WERI-Rb-1 (cell line): ENCODE data around the gene TVP23C.

ENCODE experiments used
- DNase-seq: peaks from one replicate; pipeline ENCODE4 v3.0.0-alpha.2; 2020
- H3K27ac ChIP-seq: fragments of 250-450 bp; sonication (Bioruptor Pico); 2 replicates; pipeline ENCODE4 v1.5.1; 2020; ENCODE audit warnings: mild to moderate bottlenecking, moderate library complexity
- H3K27me3 ChIP-seq: fragments of 250-450 bp; sonication (Bioruptor Pico); 2 replicates; pipeline ENCODE4 v1.5.1; 2021; ENCODE audit warnings: mild to moderate bottlenecking, low read depth, moderate library complexity; ENCODE audit not compliant: insufficient read depth, severe bottlenecking
- H3K36me3 ChIP-seq: fragments of 250-450 bp; sonication (Bioruptor Pico); 2 replicates; pipeline ENCODE4 v1.5.1; 2020; ENCODE audit warnings: mild to moderate bottlenecking, moderate library complexity
- H3K4me3 ChIP-seq: 2 replicates; pipeline ENCODE4 v1.5.1; 2011; ENCODE audit warnings: low read depth, mild to moderate bottlenecking, control low read depth, low read length
- H3K9me3 ChIP-seq: fragments of 250-450 bp; sonication (Bioruptor Pico); 2 replicates; pipeline ENCODE4 v1.5.1; 2021; ENCODE audit warnings: mild to moderate bottlenecking, moderate library complexity; ENCODE audit not compliant: severe bottlenecking
- TF ChIP-seq, protein P1 (sequence below): IDR thresholded peaks from 2 replicates; pipeline ENCODE4 v1.5.1; 2011; ENCODE audit warnings: low read depth, mild to moderate bottlenecking, control low read depth, inconsistent platforms, low read length

Gene TVP23C

DNA sequence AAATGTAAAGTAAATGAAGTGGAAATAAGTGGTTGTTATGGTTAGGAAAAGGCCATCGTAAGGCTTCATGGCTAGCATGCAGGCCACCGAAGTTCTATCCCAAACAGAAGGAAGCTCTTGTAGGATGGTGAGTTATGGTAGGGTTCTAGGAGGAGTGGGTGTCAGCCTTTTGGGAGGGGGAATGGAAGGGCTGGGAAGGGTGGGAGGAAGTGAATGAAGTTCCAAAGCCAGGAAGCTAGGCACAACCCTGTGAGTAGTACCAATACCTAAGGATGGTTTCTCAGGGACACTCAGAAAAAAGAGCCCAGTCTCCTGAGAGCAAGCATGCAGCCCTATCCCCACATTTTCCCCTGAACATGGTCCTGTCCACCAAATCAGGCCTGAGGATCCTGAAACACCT, 59.6 kb downstream of the TVP23C start:
- Histone ChIP-seq H3K4me3 (no peak overlapping the region), H3K36me3 (no peaks in the 10 kb centered on the region), H3K27me3 (no peaks in the 10 kb centered on the region), H3K9me3 (no peaks in the 10 kb centered on the region), H3K27ac (no peak overlapping the region)
- DNase-seq = no peak
- TF ChIP-seq, protein P1, sequence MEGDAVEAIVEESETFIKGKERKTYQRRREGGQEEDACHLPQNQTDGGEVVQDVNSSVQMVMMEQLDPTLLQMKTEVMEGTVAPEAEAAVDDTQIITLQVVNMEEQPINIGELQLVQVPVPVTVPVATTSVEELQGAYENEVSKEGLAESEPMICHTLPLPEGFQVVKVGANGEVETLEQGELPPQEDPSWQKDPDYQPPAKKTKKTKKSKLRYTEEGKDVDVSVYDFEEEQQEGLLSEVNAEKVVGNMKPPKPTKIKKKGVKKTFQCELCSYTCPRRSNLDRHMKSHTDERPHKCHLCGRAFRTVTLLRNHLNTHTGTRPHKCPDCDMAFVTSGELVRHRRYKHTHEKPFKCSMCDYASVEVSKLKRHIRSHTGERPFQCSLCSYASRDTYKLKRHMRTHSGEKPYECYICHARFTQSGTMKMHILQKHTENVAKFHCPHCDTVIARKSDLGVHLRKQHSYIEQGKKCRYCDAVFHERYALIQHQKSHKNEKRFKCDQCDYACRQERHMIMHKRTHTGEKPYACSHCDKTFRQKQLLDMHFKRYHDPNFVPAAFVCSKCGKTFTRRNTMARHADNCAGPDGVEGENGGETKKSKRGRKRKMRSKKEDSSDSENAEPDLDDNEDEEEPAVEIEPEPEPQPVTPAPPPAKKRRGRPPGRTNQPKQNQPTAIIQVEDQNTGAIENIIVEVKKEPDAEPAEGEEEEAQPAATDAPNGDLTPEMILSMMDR = no peak

DNA sequence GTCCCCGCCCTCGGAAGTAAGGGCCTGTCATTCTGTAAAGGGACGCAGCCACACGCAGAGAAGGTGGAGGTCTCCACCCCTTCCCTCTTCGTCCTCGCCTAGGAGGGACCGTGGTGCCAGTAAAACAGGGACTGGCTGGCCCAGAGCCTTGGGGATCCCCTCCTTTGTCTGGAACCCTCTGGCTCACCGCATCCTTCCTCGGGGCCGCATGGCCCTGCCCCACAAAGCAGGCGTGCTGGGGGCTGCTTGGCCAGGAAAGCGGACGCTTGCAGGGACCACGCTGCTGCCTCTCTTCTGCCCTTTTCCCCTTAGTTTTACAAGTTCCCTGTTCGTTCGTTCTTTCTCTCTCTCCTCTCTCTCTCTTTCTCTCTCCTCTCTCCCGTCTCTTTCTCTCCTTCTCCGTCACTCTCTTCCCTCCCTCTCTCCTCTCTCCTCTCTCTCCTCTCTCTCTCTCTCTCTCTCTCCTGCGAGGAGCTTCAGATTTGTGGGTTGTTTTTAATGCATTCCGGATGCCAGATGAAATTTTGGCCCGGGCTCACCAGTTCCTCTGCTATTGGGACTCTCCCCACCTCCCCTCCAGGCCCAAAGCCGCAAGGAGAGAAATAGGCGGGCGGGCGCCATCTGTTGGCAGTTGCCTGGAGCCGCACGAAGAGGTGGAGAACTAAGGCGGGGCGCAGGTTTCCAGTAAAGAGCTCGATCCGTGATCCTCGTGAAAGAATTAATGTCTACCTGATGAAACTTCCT, 60.7 kb downstream of the TVP23C start:
- Histone ChIP-seq H3K9me3 (no peaks in the 10 kb centered on the region), H3K27me3 (no peaks in the 10 kb centered on the region), H3K4me3 (no peak overlapping the region), H3K27ac (no peak overlapping the region), H3K36me3 (no peaks in the 10 kb centered on the region)
- DNase-seq = peak; percentile 79
- TF ChIP-seq, protein P1 = peak; percentile 76

DNA sequence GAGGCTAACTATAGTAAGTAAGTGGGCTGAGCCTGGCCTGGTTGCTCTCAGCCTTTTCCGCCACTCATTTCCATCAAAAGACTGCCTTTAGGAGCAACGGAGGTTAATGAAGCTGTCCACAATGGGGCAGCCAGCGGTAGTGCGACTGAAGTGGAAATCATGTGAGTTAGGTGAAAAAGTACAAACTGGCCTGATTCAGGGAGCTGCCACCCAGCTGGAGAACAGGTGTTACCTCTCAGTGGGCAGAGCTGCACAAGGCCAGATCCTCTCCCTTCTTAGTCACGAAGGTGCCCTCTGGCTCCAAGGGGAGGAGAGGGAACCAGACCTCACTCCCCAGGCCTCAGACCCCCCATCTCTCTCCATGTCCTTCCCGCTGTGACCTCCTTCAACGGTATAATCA, 61.5 kb downstream of the TVP23C start:
- no peak for DNase-seq
- no peak overlapping the region for H3K27ac ChIP-seq
- no peaks in the 10 kb centered on the region for H3K27me3 ChIP-seq
- H3K9me3 ChIP-seq = no peaks in the 10 kb centered on the region
- H3K4me3 ChIP-seq = no peak overlapping the region
- TF ChIP-seq, protein P1 = no peak
- no peaks in the 10 kb centered on the region for H3K36me3 ChIP-seq

DNA sequence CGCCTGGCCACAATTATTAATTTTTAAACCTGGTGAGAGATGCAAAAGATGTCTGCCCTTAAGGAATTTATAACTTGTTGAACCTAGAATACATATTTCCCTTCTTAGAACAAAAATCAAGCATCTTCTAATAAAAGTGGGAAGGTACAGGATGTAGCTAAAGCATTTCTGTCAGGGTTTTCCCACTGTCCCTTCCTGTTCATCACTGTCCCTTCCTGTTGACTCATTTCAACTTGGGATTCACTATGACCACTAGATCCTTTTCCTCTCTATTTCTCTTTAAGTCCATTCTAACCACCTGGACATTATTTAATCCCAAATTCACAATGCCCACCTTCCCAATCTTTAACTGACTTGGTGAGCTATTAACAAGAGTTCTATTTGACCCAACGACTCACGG, 62.0 kb downstream of the TVP23C start:
- no peaks in the 10 kb centered on the region for H3K9me3 ChIP-seq
- H3K36me3 ChIP-seq = no peaks in the 10 kb centered on the region
- no peaks in the 10 kb centered on the region for H3K27me3 ChIP-seq
- no peak for DNase-seq
- TF ChIP-seq, protein P1 = no peak
- H3K27ac ChIP-seq = no peak overlapping the region
- H3K4me3 ChIP-seq = no peak overlapping the region

DNA sequence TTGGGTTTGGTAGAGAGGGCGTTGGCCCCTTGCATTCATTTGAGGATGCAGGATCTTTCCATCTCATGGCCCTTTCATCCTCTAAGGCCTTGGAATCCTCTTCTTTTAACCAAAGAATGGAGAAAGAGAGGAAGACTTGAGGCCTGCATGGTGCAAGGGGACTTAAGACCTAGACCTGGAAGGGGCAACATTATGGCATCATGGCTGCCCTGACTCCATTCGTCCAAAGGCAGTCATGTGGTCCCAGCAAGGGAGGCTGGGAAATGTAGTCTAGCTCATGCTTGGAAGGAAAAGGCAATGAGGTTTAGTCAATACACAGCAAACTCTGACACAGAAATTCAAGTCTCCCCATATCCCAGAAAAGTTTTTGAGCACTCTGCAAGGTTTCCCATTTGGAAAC, 65.2 kb downstream of the TVP23C start:
- no peak for DNase-seq
- no peaks in the 10 kb centered on the region for H3K9me3 ChIP-seq
- TF ChIP-seq, protein P1 = no peak

More for the DNA sequence above, 65.2 kb downstream of the TVP23C start:
- Histone ChIP-seq H3K27ac (no peak overlapping the region), H3K36me3 (no peaks in the 10 kb centered on the region), H3K4me3 (no peak overlapping the region), H3K27me3 (no peaks in the 10 kb centered on the region)
